Measurements from ENCODE around the gene LGALS7. TPM values are rescaled to one million over a fixed set of nuclear protein-coding genes. Genes with fewer than 3 reads are reported as not detected.

LGALS7 gene
- total RNA-seq, 1 donor from 2014 or later: not detected

DNA sequence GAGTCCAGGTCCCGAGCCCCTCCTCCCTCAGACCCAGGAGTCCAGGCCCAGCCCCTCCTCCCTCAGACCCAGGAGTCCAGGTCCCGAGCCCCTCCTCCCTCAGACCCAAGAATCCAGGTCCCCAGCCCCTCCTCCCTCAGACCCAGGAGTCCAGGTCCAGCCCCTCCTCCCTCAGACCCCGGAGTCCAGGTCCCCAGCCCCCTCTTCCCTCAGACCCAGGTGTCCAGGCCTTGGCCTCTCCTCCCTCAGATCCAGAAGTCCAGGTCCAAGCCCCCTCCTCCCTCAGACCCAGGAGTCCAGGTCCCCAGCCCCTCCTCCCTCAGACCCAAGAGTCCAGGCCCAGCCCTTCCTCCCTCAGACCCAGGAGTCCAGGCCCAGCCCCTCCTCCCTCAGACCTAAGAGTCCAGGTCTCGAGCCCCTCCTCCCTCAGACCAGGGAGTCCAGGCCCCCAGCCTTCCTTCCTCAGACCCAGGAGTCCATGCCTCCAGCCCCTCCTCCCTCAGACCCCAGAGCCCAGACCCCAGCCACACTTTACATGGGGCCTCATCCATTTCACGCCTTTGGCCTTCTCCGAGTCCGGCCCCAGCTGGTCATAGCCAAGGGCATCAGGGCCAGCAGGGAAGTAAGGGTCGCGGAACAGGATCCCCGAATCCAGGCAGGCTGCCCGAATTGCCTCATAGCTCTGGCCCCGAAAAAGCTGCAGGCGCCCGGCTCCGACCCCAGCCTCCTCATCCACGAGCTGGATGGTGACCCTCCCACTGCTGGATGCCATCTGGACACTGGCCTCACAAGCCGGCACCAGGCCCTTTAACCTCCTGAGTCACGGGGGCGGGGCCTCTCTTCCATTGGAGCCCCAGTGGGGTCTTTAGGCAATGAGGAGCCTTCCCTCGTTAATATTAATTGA lies 29.7 kb downstream of the LGALS7 start:
- Histone ChIP-seq H3K4me1 (no peaks in the 10 kb centered on the region), H3K36me3 (no peaks in the 10 kb centered on the region), H3K27ac (no peak overlapping the region), H3K27me3 (no peaks in the 10 kb centered on the region), H3K4me3 (no peak overlapping the region), H3K9me3 (no peaks in the 10 kb centered on the region)
- intact Hi-C loops (cut with DNase I): no loop called here
- ATAC-seq (no peak), DNase-seq (no peak)
- TF ChIP-seq, protein P1, sequence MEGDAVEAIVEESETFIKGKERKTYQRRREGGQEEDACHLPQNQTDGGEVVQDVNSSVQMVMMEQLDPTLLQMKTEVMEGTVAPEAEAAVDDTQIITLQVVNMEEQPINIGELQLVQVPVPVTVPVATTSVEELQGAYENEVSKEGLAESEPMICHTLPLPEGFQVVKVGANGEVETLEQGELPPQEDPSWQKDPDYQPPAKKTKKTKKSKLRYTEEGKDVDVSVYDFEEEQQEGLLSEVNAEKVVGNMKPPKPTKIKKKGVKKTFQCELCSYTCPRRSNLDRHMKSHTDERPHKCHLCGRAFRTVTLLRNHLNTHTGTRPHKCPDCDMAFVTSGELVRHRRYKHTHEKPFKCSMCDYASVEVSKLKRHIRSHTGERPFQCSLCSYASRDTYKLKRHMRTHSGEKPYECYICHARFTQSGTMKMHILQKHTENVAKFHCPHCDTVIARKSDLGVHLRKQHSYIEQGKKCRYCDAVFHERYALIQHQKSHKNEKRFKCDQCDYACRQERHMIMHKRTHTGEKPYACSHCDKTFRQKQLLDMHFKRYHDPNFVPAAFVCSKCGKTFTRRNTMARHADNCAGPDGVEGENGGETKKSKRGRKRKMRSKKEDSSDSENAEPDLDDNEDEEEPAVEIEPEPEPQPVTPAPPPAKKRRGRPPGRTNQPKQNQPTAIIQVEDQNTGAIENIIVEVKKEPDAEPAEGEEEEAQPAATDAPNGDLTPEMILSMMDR (IDR thresholded peaks at IDR 0.05): no peak

DNA sequence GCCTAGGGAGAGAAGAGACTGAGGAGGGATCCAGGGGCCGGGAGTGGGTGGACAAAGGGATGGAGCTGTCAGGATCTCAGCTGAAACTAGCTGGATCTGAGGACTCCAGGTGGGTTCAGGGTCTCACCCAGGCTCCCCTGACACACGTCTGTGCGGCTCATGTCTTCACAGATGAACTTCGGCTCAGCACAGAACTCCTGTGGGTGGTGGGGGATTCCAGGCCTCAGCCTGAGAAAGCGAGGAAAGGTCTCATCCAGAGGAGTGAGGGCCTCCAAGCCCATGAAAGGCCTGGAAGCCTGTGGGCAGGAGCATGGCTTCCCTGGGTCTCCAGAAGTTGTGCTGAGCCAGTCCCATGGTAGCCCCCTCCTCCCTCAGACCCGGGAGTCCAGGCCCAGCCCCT lies 30.4 kb downstream of the LGALS7 start:
- intact Hi-C loops (cut with DNase I): no loop called here
- H3K4me3 ChIP-seq: no peak overlapping the region
- DNase-seq (no peak), ATAC-seq (no peak)
- H3K27ac ChIP-seq: no peak overlapping the region
- H3K9me3 ChIP-seq: no peaks in the 10 kb centered on the region
- no peaks in the 10 kb centered on the region for H3K27me3 ChIP-seq
- H3K4me1 ChIP-seq: no peaks in the 10 kb centered on the region
- H3K36me3 ChIP-seq: no peaks in the 10 kb centered on the region
- TF ChIP-seq, protein P1 (IDR thresholded peaks at IDR 0.05): no peak

DNA sequence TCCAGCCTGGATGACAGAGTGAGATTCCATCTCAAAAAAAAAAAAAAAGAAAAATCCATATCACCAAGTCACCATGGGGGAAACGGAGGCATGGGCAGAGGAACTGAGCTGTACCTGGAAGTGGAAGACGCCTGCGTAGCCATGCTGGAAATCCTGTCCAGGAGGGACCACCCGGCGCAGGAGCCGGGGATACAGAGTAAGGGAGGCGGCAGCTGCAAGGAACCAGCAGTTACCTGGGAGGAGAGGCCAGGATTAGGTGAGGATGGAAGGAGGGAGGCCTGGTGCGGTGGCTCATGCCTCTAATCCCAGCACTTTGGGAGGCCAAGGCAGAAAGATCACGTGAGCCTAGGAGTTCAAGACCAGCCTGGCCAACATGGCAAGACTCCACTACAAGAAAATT lies 31.0 kb downstream of the LGALS7 start:
- H3K9me3 ChIP-seq: no peaks in the 10 kb centered on the region
- no peak for ATAC-seq
- no peak for DNase-seq
- H3K27me3 ChIP-seq: no peaks in the 10 kb centered on the region
- no peak overlapping the region for H3K27ac ChIP-seq
- H3K4me1 ChIP-seq: no peaks in the 10 kb centered on the region
- no peak overlapping the region for H3K4me3 ChIP-seq
- intact Hi-C loops (cut with DNase I): no loop called here
- TF ChIP-seq, protein P1 (IDR thresholded peaks at IDR 0.05): no peak
- no peaks in the 10 kb centered on the region for H3K36me3 ChIP-seq

DNA sequence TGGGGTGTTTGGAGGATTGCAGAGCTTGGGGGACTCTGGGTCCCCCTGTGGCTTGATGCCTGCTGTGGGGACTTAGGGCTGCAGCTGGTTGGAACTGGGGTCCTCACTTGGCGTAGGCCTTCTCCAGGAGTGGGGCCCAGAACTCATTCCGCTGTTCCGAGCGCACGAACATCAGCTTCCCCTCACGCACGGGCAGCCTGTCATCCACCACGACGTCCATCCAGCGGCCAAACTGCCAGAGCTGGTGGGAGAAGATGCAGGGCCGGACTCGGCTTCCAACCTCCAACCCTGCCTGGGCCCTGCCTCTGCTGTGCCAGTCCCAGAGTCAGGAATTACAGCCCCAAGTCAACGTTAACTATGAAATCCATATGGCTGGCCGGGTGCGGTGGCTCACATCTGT lies 31.6 kb downstream of the LGALS7 start:
- intact Hi-C loops (cut with DNase I): no loop called here
- DNase-seq (no peak), ATAC-seq (no peak)
- H3K36me3 ChIP-seq: no peaks in the 10 kb centered on the region
- H3K4me3 ChIP-seq: no peak overlapping the region
- TF ChIP-seq, protein P1 (IDR thresholded peaks at IDR 0.05): no peak
- H3K27me3 ChIP-seq: no peaks in the 10 kb centered on the region
- H3K9me3 ChIP-seq: no peaks in the 10 kb centered on the region
- no peak overlapping the region for H3K27ac ChIP-seq
- no peaks in the 10 kb centered on the region for H3K4me1 ChIP-seq

DNA sequence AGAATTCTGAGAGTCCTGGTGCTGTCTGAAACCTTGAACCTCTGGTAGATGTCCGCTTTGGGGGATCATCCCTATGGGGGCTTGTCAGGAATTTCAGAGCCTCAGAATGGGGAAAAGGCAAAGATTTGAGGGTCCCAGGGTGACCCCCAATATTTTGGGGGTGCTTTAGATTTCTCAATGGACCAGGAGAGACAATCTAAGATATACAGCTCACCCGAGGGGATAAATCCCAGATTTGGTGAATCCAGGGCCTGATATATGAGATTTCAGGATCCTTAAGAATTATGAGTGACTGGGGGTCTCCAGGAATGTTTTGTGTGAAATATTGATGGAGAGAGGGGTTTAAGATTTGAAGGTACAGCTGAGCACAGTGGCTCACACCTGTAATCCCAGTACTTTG lies 32.4 kb downstream of the LGALS7 start:
- ATAC-seq (no peak), DNase-seq (no peak)
- no peaks in the 10 kb centered on the region for H3K36me3 ChIP-seq
- H3K9me3 ChIP-seq: no peaks in the 10 kb centered on the region
- H3K27ac ChIP-seq: no peak overlapping the region
- intact Hi-C loops (cut with DNase I): no loop called here
- TF ChIP-seq, protein P1 (IDR thresholded peaks at IDR 0.05): no peak
- no peaks in the 10 kb centered on the region for H3K27me3 ChIP-seq
- H3K4me1 ChIP-seq: peaks cover 3% of the 10 kb centered on the region
- H3K4me3 ChIP-seq: no peak overlapping the region
